GM12878 (cell line): ENCODE results near the gene CBX7. TPM values are rescaled to one million over a fixed set of nuclear protein-coding genes. Genes with fewer than 3 reads are reported as not detected.

Source experiments
- ATAC-seq: fragments of 200-7000 bp; cut with Tn5 transposase; 3 replicates; pipeline ENCODE4 v1.9.1; 2020; ENCODE audit warnings: mild to moderate bottlenecking, moderate library complexity
- BruUV-seq: library from RNA; stranded (reverse); fragments of 400-500 nt; replicated peaks from 2 replicates; lab custom pipeline; 2021; lab: Mats Ljungman, UMichigan
- CTCF ChIA-PET: fragments of 300-600 bp; sonication (Branson Sonifier 250); formaldehyde crosslinking; extraction: SDS; loops from one replicate; lab custom pipeline; 2021; ENCODE audit warnings: inconsistent platforms; lab: Yijun Ruan, JAX
- POLR2A ChIA-PET: fragments of 350-600 bp; formaldehyde crosslinking; extraction: SDS; loops from one replicate; lab custom pipeline; 2021; ENCODE audit warnings: inconsistent platforms; lab: Charles Lee
- RAD21 ChIA-PET: fragments of 300-600 bp; sonication (Branson Sonifier 250); formaldehyde crosslinking; loops from one replicate; lab custom pipeline; 2023; ENCODE audit warnings: antibody characterized with exemption; ENCODE audit not compliant: unreplicated experiment; lab: Charles Lee
- SMC1A ChIA-PET: fragments of 300-600 bp; sonication (Branson Sonifier 250); formaldehyde crosslinking; loops from one replicate; lab custom pipeline; 2023; ENCODE audit not compliant: unreplicated experiment, uncharacterized antibody; lab: Charles Lee
- DNase-seq: peaks from one replicate; pipeline ENCODE4 v3.0.0-alpha.2; 2011; ENCODE audit warnings: low read depth, low spot score
- FAIRE-seq: peaks from 3 replicates; lab custom pipeline; 2011; peaks lifted over from hg19 to GRCh38; lab: Jason Lieb, UNC
- H2AFZ ChIP-seq: 2 replicates; pipeline ENCODE4 v1.6.0; 2011; ENCODE audit warnings: low read depth, low read length, control low read depth; ENCODE audit not compliant: control insufficient read depth
- H3K27ac ChIP-seq: 2 replicates; pipeline ENCODE4 v1.5.1; 2011; ENCODE audit warnings: control low read depth; ENCODE audit not compliant: control insufficient read depth, insufficient read depth
- H3K27me3 ChIP-seq, 2 experiments: replicated peaks in 1 of 2; 2 replicates each; pipeline versions ENCODE4 v1.6.0 to v1.6.1; 2011; ENCODE audit warnings: low read length in 1 of 2; ENCODE audit not compliant: control insufficient read depth in 2 of 2, insufficient read depth in 2 of 2
- H3K36me3 ChIP-seq, 2 experiments: 2 replicates each; pipeline ENCODE4 v1.5.1; 2011; ENCODE audit warnings: low read length in 1 of 2; ENCODE audit not compliant: control insufficient read depth in 2 of 2, insufficient read depth in 2 of 2
- H3K4me1 ChIP-seq: 2 replicates; pipeline ENCODE4 v1.6.1; 2011; ENCODE audit warnings: mild to moderate bottlenecking, low read length, moderate library complexity, mixed read lengths; ENCODE audit not compliant: control insufficient read depth, insufficient read depth
- H3K4me2 ChIP-seq: 2 replicates; pipeline ENCODE4 v1.6.0; 2011; ENCODE audit warnings: control low read depth; ENCODE audit not compliant: control insufficient read depth, insufficient read depth
- H3K4me3 ChIP-seq: fragments of 200-600 bp; sonication (generic); 2 replicates; pipeline ENCODE4 v1.5.1; 2016
- H3K79me2 ChIP-seq: 2 replicates; pipeline ENCODE4 v1.6.0; 2011; ENCODE audit warnings: low read length; ENCODE audit not compliant: control insufficient read depth, insufficient read depth
- H3K9ac ChIP-seq: 2 replicates; pipeline ENCODE4 v1.8.0; 2011; ENCODE audit warnings: low read length, control low read depth, mixed read lengths; ENCODE audit not compliant: control insufficient read depth, insufficient read depth
- H3K9me3 ChIP-seq: replicated peaks from 3 replicates; pipeline ENCODE4 v1.5.1; 2011; ENCODE audit warnings: mild to moderate bottlenecking, low read length; ENCODE audit not compliant: control insufficient read depth, insufficient read depth
- H4K20me1 ChIP-seq: 2 replicates; pipeline ENCODE4 v1.6.0; 2011; ENCODE audit not compliant: control insufficient read depth, insufficient read depth
- CHD1 ChIP-seq: IDR thresholded peaks from 2 replicates; pipeline ENCODE4 v1.6.1; 2012; ENCODE audit warnings: low read depth, low read length, improper control_type of control experiment
- JUNB ChIP-seq: IDR thresholded peaks from 2 replicates; pipeline ENCODE4 v1.6.1; 2016; ENCODE audit warnings: antibody characterized with exemption, mild to moderate bottlenecking
- KAT2A ChIP-seq: conservative IDR thresholded peaks from 2 replicates; pipeline ENCODE4 v1.6.1; 2011; ENCODE audit warnings: low read depth, low read length; ENCODE audit not compliant: control insufficient read depth
- NFYA ChIP-seq: IDR thresholded peaks from 2 replicates; pipeline ENCODE4 v1.6.1; 2011; ENCODE audit warnings: low read depth, mild to moderate bottlenecking, low read length, improper control_type of control experiment, borderline replicate concordance
- NFYB ChIP-seq: IDR thresholded peaks from 2 replicates; pipeline ENCODE4 v1.6.1; 2011; ENCODE audit warnings: low read depth, mild to moderate bottlenecking, low read length, improper control_type of control experiment, moderate library complexity; ENCODE audit not compliant: insufficient read depth
- POLR2AphosphoS5 ChIP-seq: IDR thresholded peaks from 2 replicates; pipeline ENCODE4 v1.6.1; 2011; ENCODE audit warnings: mild to moderate bottlenecking, low read length, inconsistent platforms
- SMAD5 ChIP-seq: IDR thresholded peaks from 2 replicates; pipeline ENCODE4 v1.6.1; 2016; ENCODE audit warnings: antibody characterized with exemption, low read depth
- SMARCA5 ChIP-seq: fragments of 450-650 bp; IDR thresholded peaks from 2 replicates; pipeline ENCODE4 v1.6.1; 2017; ENCODE audit warnings: mild to moderate bottlenecking
- SPI1 ChIP-seq: IDR thresholded peaks from 2 replicates; pipeline ENCODE4 v1.6.1; 2011; ENCODE audit warnings: low read depth, mild to moderate bottlenecking, low read length, moderate library complexity, borderline replicate concordance; ENCODE audit not compliant: insufficient read depth
- STAT1 ChIP-seq: fragments of 450-650 bp; conservative IDR thresholded peaks from 2 replicates; pipeline ENCODE4 v1.6.1; 2014; ENCODE audit warnings: antibody characterized with exemption, mild to moderate bottlenecking
- WRNIP1 ChIP-seq: IDR thresholded peaks from 2 replicates; pipeline ENCODE4 v1.6.1; 2011; ENCODE audit warnings: low read depth, low read length, improper control_type of control experiment, borderline replicate concordance
- WGBS: methylation state at CpG from one replicate; pipeline ENCODE4 v1.1.6; 2016; ENCODE audit warnings: low lambda C conversion rate; ENCODE audit not compliant: insufficient replicate concordance, insufficient coverage; ENCODE audit errors: missing lambda C conversion rate; 5-methylcytosine and 5-hydroxymethylcytosine counted together
- in situ Hi-C: fragments of 300-500 bp; cut with MboI; formaldehyde crosslinking; loops from 9 replicates; pipeline ENCODE4 v1.14.3; 2018; ENCODE audit warnings: mixed read lengths
- intact Hi-C: fragments of 100-400 bp; cut with micrococcal nuclease; formaldehyde crosslinking; loops from one replicate; pipeline ENCODE4 v1.14.2; 2022; ENCODE audit not compliant: unreplicated experiment
- polyA plus RNA-seq, 11 experiments: library from polyadenylated mRNA; depleted of rRNA in 4 of 11; unstranded in 6 of 11; stranded (reverse) in 5 of 11; fragments of >200 nt; fragmentation: Nextera tagmentation in 4 of 11; fragmentation: Illumina TruSeq in 1 of 11; extraction: Ambion mirVana in 4 of 11; extraction: Trizol in 1 of 11; gene quantifications; 1 replicate in 1 of 11; 2 replicates in 10 of 11; pipeline versions ENCODE4 v1.2.1 to v1.2.3, GENCODE V29; 2011 to 2016; ENCODE audit warnings: inconsistent platforms in 2 of 11, missing spikeins in 2 of 11, low read depth in 1 of 11
- total RNA-seq, 4 experiments: library from RNA; depleted of rRNA in 3 of 4; stranded (reverse); fragments of >200 nt in 3 of 4; fragmentation: Illumina TruSeq in 1 of 4; extraction: Trizol in 1 of 4; gene quantifications; 2 replicates each; pipeline versions ENCODE4 v1.2.1 to v1.2.3, GENCODE V29; 2013 to 2021
- TF ChIP-seq, protein P1 (sequence below): fragments of 450-650 bp; IDR thresholded peaks from 2 replicates; pipeline ENCODE4 v1.6.1; 2017; ENCODE audit warnings: mild to moderate bottlenecking, moderate library complexity
- TF ChIP-seq, protein P2 (sequence below): fragments of 450-650 bp; IDR thresholded peaks from 2 replicates; pipeline ENCODE4 v1.6.1; 2017; ENCODE audit warnings: mild to moderate bottlenecking

Gene CBX7
- total and polyA plus RNA-seq, 10 of the 15 experiments (the other 5 are each of a cell fraction or from before 2014, with no cell fraction given): 0.18 to 17.2 (median 5.6) TPM

GRCh38 chr22:39147335-39148025 lies 5.0 kb downstream of the CBX7 start:
- H3K4me2 ChIP-seq: no peak overlapping the region
- in situ Hi-C loops (no loop called here), intact Hi-C loops (no loop called here)
- DNase-seq (no peak), FAIRE-seq (no peak), ATAC-seq (no peak)
- no peak overlapping the region for H2AFZ ChIP-seq
- no peak overlapping the region; the same call in none of the 2 replicates for H3K27ac ChIP-seq
- H3K9ac ChIP-seq: no peak overlapping the region
- H3K27me3 ChIP-seq: no peaks in the 10 kb centered on the region
- BruUV-seq: no TSS peak
- WGBS: 51% methylated on average over 5 of the region's 5 CpGs
- H3K4me3 ChIP-seq: no peak overlapping the region
- H4K20me1 ChIP-seq: no peaks in the 10 kb centered on the region
- ChIA-PET RAD21 (interaction anchor here (0.6 to 6.4 kb wide), 6 partner anchors 12 to 193 kb away, joined by 3 to 32 read pairs (median 5); partner anchors contain the start of gene APOBEC3H), SMC1A (interaction anchor here (1.2 to 2.3 kb wide), 2 partner anchors 26 to 48 kb away, joined by 3 to 9 read pairs; no protein-coding TSS in a partner anchor), POLR2A (interaction anchor here (0.6 to 2.9 kb wide), 6 partner anchors 48 to 206 kb away, joined by 5 to 23 read pairs (median 12); partner anchors contain the start of genes APOBEC3C, APOBEC3D and RPL3), CTCF (interaction anchor here (0.5 to 3.7 kb wide), 4 partner anchors 13 to 1488 kb away, joined by 3 to 18 read pairs (median 10); partner anchors contain the start of gene TAB1)
- no peak for TF ChIP-seq STAT1
- TF ChIP-seq, protein P1, sequence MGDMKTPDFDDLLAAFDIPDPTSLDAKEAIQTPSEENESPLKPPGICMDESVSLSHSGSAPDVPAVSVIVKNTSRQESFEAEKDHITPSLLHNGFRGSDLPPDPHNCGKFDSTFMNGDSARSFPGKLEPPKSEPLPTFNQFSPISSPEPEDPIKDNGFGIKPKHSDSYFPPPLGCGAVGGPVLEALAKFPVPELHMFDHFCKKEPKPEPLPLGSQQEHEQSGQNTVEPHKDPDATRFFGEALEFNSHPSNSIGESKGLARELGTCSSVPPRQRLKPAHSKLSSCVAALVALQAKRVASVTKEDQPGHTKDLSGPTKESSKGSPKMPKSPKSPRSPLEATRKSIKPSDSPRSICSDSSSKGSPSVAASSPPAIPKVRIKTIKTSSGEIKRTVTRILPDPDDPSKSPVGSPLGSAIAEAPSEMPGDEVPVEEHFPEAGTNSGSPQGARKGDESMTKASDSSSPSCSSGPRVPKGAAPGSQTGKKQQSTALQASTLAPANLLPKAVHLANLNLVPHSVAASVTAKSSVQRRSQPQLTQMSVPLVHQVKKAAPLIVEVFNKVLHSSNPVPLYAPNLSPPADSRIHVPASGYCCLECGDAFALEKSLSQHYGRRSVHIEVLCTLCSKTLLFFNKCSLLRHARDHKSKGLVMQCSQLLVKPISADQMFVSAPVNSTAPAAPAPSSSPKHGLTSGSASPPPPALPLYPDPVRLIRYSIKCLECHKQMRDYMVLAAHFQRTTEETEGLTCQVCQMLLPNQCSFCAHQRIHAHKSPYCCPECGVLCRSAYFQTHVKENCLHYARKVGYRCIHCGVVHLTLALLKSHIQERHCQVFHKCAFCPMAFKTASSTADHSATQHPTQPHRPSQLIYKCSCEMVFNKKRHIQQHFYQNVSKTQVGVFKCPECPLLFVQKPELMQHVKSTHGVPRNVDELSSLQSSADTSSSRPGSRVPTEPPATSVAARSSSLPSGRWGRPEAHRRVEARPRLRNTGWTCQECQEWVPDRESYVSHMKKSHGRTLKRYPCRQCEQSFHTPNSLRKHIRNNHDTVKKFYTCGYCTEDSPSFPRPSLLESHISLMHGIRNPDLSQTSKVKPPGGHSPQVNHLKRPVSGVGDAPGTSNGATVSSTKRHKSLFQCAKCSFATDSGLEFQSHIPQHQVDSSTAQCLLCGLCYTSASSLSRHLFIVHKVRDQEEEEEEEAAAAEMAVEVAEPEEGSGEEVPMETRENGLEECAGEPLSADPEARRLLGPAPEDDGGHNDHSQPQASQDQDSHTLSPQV: no peak
- no peak for TF ChIP-seq SMARCA5
- TF ChIP-seq POLR2AphosphoS5: no peak
- TF ChIP-seq SMAD5: no peak
- no peak for TF ChIP-seq WRNIP1
- TF ChIP-seq SPI1: no peak
- TF ChIP-seq CHD1: no peak
- TF ChIP-seq JUNB: no peak
- TF ChIP-seq, protein P2, sequence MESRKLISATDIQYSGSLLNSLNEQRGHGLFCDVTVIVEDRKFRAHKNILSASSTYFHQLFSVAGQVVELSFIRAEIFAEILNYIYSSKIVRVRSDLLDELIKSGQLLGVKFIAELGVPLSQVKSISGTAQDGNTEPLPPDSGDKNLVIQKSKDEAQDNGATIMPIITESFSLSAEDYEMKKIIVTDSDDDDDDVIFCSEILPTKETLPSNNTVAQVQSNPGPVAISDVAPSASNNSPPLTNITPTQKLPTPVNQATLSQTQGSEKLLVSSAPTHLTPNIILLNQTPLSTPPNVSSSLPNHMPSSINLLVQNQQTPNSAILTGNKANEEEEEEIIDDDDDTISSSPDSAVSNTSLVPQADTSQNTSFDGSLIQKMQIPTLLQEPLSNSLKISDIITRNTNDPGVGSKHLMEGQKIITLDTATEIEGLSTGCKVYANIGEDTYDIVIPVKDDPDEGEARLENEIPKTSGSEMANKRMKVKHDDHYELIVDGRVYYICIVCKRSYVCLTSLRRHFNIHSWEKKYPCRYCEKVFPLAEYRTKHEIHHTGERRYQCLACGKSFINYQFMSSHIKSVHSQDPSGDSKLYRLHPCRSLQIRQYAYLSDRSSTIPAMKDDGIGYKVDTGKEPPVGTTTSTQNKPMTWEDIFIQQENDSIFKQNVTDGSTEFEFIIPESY: no peak
- no peak for TF ChIP-seq NFYA
- no peak for TF ChIP-seq NFYB
- TF ChIP-seq KAT2A: no peak
- H3K79me2 ChIP-seq: peaks cover 46% of the 10 kb centered on the region
- no peaks in the 10 kb centered on the region; a peak in 1 of 4 replicates for H3K36me3 ChIP-seq
- H3K9me3 ChIP-seq: no peaks in the 10 kb centered on the region
- peaks cover 49% of the 10 kb centered on the region for H3K4me1 ChIP-seq
